Subcutaneous abdominal adipose tissue (tissue), 5 donors: ENCODE results near the gene CXCL11.
A peak's percentile ranks its signal among the peaks of the same experiment; 100 is the strongest.
"Not testable (repeated sequence)": the region's sequence is repeated elsewhere in the genome, so short reads cannot be mapped to it uniquely, and the experiment has no call there.

Source experiments
- H3K27ac ChIP-seq: one replicate; pipeline ENCODE4 v1.7.0; 2013; ENCODE audit warnings: low read depth, mild to moderate bottlenecking, inconsistent platforms, low read length, moderate library complexity
- H3K27me3 ChIP-seq, 5 donors: one replicate each; pipeline ENCODE4 v1.7.0; 2013; ENCODE audit warnings: low read length in 5 of 5, inconsistent platforms in 1 of 5; ENCODE audit not compliant: control insufficient read depth in 5 of 5, insufficient read depth in 4 of 5
- H3K36me3 ChIP-seq, 5 donors: one replicate each; pipeline ENCODE4 v1.7.0; 2013; ENCODE audit warnings: low read length in 5 of 5; ENCODE audit not compliant: control insufficient read depth in 5 of 5, insufficient read depth in 5 of 5
- H3K4me1 ChIP-seq, 5 donors: one replicate each; pipeline ENCODE4 v1.7.0; 2013; ENCODE audit warnings: low read length in 5 of 5, mild to moderate bottlenecking in 3 of 5, moderate library complexity in 1 of 5; ENCODE audit not compliant: control insufficient read depth in 5 of 5, insufficient read depth in 5 of 5
- H3K4me3 ChIP-seq, 5 donors: one replicate each; pipeline ENCODE4 v1.7.0; 2013; ENCODE audit warnings: low read length in 5 of 5, low read depth in 1 of 5
- H3K9ac ChIP-seq, 5 donors: one replicate each; pipeline ENCODE4 v1.7.0; 2013; ENCODE audit warnings: low read length in 5 of 5, mild to moderate bottlenecking in 4 of 5, moderate library complexity in 3 of 5
- H3K9me3 ChIP-seq, 5 donors: one replicate each; pipeline ENCODE4 v1.7.0; 2013; ENCODE audit warnings: low read length in 5 of 5; ENCODE audit not compliant: control insufficient read depth in 5 of 5
- donor health status: healthy.
- donor health status: healthy.
- donor health status: healthy.
- donor health status: healthy.
- donor health status: healthy.

The CXCL11 gene

GRCh38 chr4:76044686-76045085 lies 8.8 kb upstream of the CXCL11 start:
- H3K27me3 ChIP-seq, H3K36me3 ChIP-seq, H3K4me3 ChIP-seq: not testable (repeated sequence)

DNA sequence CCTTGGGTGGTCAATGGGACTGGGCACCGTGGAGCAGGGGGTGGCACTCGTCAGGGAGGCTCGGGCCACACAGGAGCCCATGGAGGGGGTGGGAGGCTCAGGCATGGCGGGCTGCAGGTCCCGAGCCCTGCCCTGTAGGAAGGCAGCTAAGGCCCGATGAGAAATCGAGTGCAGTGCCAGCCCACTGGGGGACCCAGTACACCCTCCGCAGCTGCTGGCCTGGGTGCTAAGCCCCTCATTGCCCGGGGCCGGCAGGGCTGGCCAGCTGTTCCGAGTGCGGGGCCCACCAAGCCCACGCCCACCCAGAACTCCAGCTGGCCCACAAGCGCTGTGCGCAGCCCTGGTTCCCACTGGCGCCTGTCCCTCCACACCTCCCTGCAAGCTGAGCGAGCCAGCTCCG lies 7.4 kb upstream of the CXCL11 start:
- not testable (repeated sequence) for H3K9me3 ChIP-seq, H3K4me1 ChIP-seq, H3K36me3 ChIP-seq, H3K4me3 ChIP-seq, H3K27me3 ChIP-seq, H3K9ac ChIP-seq, H3K27ac ChIP-seq

More at GRCh38 chr4:76044686-76045085, 8.8 kb upstream of the CXCL11 start:
- H3K9ac ChIP-seq, H3K9me3 ChIP-seq, H3K4me1 ChIP-seq, H3K27ac ChIP-seq: not testable (repeated sequence)

GRCh38 chr4:76042241-76042998 lies 6.5 kb upstream of the CXCL11 start:
- not testable (repeated sequence) for H3K4me3 ChIP-seq, H3K9me3 ChIP-seq, H3K4me1 ChIP-seq, H3K27me3 ChIP-seq, H3K9ac ChIP-seq, H3K27ac ChIP-seq, H3K36me3 ChIP-seq

DNA sequence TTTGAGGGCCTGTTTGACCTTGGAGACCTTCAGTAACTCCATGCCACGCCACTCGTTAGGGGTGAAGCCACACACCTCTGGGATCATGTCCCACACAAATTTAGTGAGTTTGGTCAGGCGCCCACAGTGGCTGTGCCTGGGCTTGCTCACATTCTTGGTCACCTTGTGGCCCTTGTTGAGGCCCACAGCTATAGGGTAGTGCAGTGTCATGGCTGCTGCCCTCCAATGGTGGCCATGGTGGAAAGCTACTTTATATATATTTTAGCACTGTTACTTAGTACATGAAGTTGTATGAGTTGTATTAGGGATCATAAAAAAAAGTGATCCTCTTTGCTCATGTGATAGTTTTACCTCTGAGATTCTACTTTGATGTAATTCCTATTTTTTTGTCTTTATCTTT lies 985 bp upstream of the CXCL11 start:
- peaks cover 0 to 3% (median 0%) of the 10 kb centered on the region in 5 donors for H3K4me1 ChIP-seq
- no peak overlapping the region for H3K27ac ChIP-seq
- peaks cover 0 to 7% (median 0%) of the 10 kb centered on the region in 5 donors for H3K27me3 ChIP-seq
- no peaks in the 10 kb centered on the region for H3K36me3 ChIP-seq
- no peaks in the 10 kb centered on the region for H3K9me3 ChIP-seq
- no peak overlapping the region for H3K9ac ChIP-seq
- H3K4me3 ChIP-seq, result no peak overlapping the region

DNA sequence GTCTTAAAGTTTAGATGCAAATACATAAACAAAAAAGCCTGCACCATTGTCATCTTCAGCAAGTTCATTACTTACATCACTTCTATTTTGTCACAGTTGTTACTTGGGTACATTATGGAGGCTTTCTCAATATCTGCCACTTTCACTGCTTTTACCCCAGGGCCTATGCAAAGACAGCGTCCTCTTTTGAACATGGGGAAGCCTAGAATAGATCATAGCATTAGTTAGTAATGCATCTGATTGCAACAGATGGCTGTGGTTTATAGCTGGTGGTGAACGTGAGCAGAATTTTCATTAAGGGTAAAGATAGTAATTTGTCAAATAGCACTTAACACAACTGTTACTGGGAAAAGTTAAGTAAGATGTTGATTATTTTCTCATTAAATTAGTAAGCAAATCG lies 729 bp downstream of the CXCL11 start:
- Histone ChIP-seq H3K36me3 (no peaks in the 10 kb centered on the region), H3K9ac (no peak overlapping the region), H3K27ac (no peak overlapping the region), H3K4me1 (peaks cover 0 to 3% (median 0%) of the 10 kb centered on the region in 5 donors), H3K9me3 (no peaks in the 10 kb centered on the region), H3K27me3 (peaks cover 0 to 2% (median 0%) of the 10 kb centered on the region in 5 donors), H3K4me3 (no peak overlapping the region)

- Histone ChIP-seq H3K9me3 (no peaks in the 10 kb centered on the region), H3K27me3 (peaks cover 0 to 2% (median 0%) of the 10 kb centered on the region in 5 donors), H3K4me1 (peaks cover 0 to 7% (median 6%) of the 10 kb centered on the region in 5 donors), H3K9ac (no peak overlapping the region), H3K36me3 (no peaks in the 10 kb centered on the region), H3K4me3 (no peak overlapping the region), H3K27ac (no peak overlapping the region)
Measured at GRCh38 chr4:76029300-76029699, 6.6 kb downstream of the CXCL11 start.

GRCh38 chr4:76028350-76028765 lies 7.5 kb downstream of the CXCL11 start:
- Histone ChIP-seq H3K27ac (no peak overlapping the region), H3K4me1 (peaks cover 0 to 13% (median 8%) of the 10 kb centered on the region in 5 donors), H3K4me3 (peak overlapping the region; percentile 37 to 54 (median 46)), H3K9ac (peak overlapping the region in 2 of 5 donors; percentile 27 to 62), H3K27me3 (no peaks in the 10 kb centered on the region), H3K9me3 (no peaks in the 10 kb centered on the region), H3K36me3 (no peaks in the 10 kb centered on the region)

DNA sequence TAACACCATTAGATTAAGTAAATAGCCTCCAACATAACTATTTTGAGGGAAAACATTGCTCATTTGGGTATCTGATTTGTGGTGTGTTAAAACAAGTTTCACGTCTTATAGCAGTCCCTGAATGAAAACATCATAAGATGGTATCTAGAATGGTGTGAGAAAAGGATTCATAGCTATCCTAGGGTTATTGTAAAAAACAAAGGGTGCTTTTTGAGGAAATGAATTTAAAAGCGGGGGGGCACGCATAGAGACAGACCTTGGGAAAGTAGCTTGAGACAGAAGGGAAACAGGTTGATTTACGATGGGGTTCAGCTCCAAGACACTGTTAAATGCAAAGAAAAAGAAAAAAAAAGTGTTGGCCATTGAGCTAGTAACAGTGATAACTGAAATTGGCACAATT lies 11.8 kb downstream of the CXCL11 start:
- no peak overlapping the region for H3K4me3 ChIP-seq
- no peak overlapping the region for H3K27ac ChIP-seq
- H3K4me1 ChIP-seq, result peaks cover 0 to 15% (median 10%) of the 10 kb centered on the region in 5 donors

DNA sequence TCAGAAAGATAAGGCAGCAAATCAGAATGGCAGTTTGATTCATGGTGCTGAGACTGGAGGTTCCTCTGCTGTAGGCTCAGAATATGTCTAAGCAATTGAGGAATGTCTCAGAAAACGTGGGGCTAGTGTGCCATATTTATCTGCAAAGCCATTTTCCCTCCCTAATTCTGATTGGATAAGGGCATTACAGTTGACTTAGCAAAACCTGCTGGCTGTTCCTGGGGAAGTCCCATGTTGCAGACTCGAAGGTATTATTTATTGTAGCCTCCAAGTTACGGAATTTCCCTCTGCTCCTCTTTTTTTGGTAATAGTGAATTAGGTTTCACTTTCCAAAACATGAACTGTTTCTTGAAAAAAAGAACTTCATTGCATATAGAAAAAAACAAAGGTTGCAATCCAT lies 12.5 kb downstream of the CXCL11 start, which contains the start of gene CXCL10:
TSS of gene CXCL10 (minus strand) at position 109 of the 400 bp plus-strand sequence. CDS start at position 43, 66 bp downstream.
- Histone ChIP-seq H3K9me3 (no peaks in the 10 kb centered on the region), H3K27me3 (no peaks in the 10 kb centered on the region), H3K36me3 (no peaks in the 10 kb centered on the region), H3K4me3 (peak within 1 kb of the TSS in 1 of 5 donors; percentile 19), H3K4me1 (peaks cover 0 to 10% (median 6%) of the 10 kb centered on the region in 5 donors), H3K9ac (no peak within 1 kb of the TSS), H3K27ac (no peak within 1 kb of the TSS)

More for the DNA sequence above, 11.8 kb downstream of the CXCL11 start:
- Histone ChIP-seq H3K27me3 (no peaks in the 10 kb centered on the region), H3K9me3 (no peaks in the 10 kb centered on the region), H3K36me3 (no peaks in the 10 kb centered on the region), H3K9ac (no peak overlapping the region)

DNA sequence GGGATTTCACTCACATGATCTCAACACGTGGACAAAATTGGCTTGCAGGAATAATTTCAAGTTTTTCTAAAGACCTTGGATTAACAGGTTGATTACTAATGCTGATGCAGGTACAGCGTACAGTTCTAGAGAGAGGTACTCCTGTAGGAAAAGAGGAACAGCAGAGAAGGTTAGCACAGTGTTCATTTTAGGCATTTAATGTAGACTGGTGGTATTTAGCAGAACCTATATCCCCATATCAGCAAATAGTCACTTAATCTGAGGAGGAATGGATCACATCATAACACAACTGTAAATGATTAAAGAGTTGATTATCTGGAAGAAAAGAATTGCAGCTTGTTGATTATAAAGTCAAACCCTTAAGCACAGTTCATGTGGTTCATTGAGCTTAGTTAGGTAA lies 13.2 kb downstream of the CXCL11 start:
- Histone ChIP-seq H3K36me3 (no peaks in the 10 kb centered on the region), H3K4me3 (no peak overlapping the region), H3K9ac (no peak overlapping the region), H3K9me3 (no peaks in the 10 kb centered on the region), H3K27me3 (no peaks in the 10 kb centered on the region), H3K27ac (no peak overlapping the region), H3K4me1 (peaks cover 0 to 7% (median 6%) of the 10 kb centered on the region in 5 donors)
